Left cardiac atrium (tissue), 4 donors: ENCODE measurements around the gene PRKAR1A. TPM values are rescaled to one million over a fixed set of nuclear protein-coding genes. Genes with fewer than 3 reads are reported as not detected.
A peak's percentile ranks its signal among the peaks of the same experiment; 100 is the strongest.
"Not testable (repeated sequence)": the region's sequence is repeated elsewhere in the genome, so short reads cannot be mapped to it uniquely, and the experiment has no call there.

Source experiments
- ATAC-seq, 2 donors: fragments of 200-7000 bp; cut with Tn5 transposase; one replicate each; pipeline ENCODE4 v1.9.1; 2020; ENCODE audit warnings: mild to moderate bottlenecking in 2 of 2, moderate library complexity in 2 of 2
- DNase-seq: peaks from one replicate; pipeline ENCODE4 v3.0.0-alpha.2; 2020
- intact Hi-C, 2 donors: fragments of 100-400 bp; cut with DNase I; formaldehyde crosslinking; loops; one replicate each; pipeline versions ENCODE4 v1.14.1 to v1.15.1; 2022 to 2023
- total RNA-seq, 2 donors: library from RNA; stranded (reverse); fragmentation: NEBNext Ultra II Directional; extraction: Animal tissue kit (Norgen Biotek cat#: 25700); gene quantifications; one replicate each; pipeline ENCODE4 v1.2.1, GENCODE V29; 2021
- donor health status: DM: no; HTN: yes; CAD: no.
- donor health status: DM: no; HTN: yes; CAD: no; lungs with severe emphysema.
- donor health status: DM: yes; HTN: yes; CAD: no.
- donor health status: Dilated cardiomyopathy.

PRKAR1A gene
- total RNA-seq, 2 donors from 2014 or later = 483 to 653 TPM

GRCh38 chr17:68567581-68567980 is 55.4 kb downstream of the PRKAR1A start:
- no peak for ATAC-seq
- intact Hi-C loops = no loop called here
- DNase-seq = no peak

- intact Hi-C loops = no loop called here
- no peak for ATAC-seq
- no peak for DNase-seq
Measured at GRCh38 chr17:68568581-68568980, 56.4 kb downstream of the PRKAR1A start.

GRCh38 chr17:68569346-68569745 is 57.1 kb downstream of the PRKAR1A start:
- no peak for DNase-seq
- no peak for ATAC-seq
- intact Hi-C loops = no loop called here

GRCh38 chr17:68570526-68570925 is 58.3 kb downstream of the PRKAR1A start:
- intact Hi-C loops = no loop called here
- DNase-seq = no peak
- ATAC-seq = no peak

- intact Hi-C loops = no loop called here
- ATAC-seq (no peak), DNase-seq (no peak)
Measured at GRCh38 chr17:68572138-68572842, 60.1 kb downstream of the PRKAR1A start.

DNA sequence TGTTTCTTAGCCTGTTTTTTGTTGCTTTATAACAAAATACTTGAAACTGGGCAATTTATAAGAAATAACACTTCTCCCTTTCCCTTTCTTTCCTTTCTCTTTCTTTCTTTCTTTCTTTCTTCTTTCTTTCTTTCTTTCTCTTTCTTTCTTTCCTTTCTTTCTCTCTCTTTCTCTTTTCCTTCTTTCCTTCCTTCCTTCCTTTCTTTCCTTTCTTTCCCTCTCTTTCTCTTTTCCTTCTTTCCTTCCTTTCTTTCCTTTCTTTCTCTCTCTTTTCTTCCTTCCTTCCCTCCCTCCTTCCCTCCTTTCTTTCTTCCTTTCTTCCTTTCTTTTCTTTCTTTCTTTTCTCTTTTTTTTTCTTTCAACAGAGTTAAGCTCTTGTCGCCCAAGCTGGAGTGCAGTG is 61.1 kb downstream of the PRKAR1A start:
- DNase-seq = no peak
- intact Hi-C loops = no loop called here
- no peak for ATAC-seq

- DNase-seq (no peak), ATAC-seq (no peak)
- intact Hi-C loops = no loop called here
Measured at GRCh38 chr17:68576137-68576536, 63.9 kb downstream of the PRKAR1A start.

- DNase-seq (no peak), ATAC-seq (peak; percentile 46 to 80)
- intact Hi-C loops = no loop called here
Measured at GRCh38 chr17:68576811-68577496, 64.7 kb downstream of the PRKAR1A start.

GRCh38 chr17:68577497-68577821 is 65.2 kb downstream of the PRKAR1A start:
- intact Hi-C loops = no loop called here
- ATAC-seq = no peak
- no peak for DNase-seq

GRCh38 chr17:68578236-68578635 is 66.0 kb downstream of the PRKAR1A start:
- DNase-seq (no peak), ATAC-seq (no peak)
- intact Hi-C loops = no loop called here

DNA sequence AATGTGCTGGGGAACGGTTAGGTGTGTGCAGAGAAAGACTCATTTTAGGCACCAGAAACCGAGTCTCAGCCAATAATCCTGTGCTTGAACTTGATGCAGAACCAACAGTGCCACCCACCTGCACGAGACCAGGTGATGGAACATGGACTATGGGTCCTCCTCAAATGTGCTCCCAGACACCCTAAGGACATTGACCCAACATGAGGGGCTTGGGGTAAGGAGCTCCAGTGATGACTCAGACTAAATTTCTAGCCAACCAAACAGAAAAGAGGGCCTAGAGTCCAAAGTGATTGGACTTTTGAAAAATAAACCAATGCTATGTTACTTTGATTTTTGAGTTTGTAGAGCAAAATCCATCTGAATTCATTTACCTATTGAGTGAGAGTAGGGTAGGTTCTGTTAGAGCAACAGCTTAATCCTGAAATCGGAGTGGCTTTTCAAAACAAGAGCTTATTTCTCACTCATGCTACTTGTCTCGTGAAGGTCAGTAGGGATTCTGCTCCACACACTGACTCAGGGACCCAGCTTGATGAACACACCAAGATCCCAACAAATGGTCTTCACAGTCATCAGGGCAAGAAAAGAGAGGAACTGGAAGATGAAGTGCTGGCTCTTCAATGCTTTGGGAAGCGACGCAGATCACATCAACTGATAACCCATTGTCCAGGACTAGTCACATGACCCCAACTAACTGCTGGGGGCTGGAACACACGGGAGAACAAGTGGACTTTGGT is 67.1 kb downstream of the PRKAR1A start:
- ATAC-seq (no peak), DNase-seq (no peak)
- intact Hi-C loops = no loop called here

- DNase-seq = peak; percentile 37
- ATAC-seq = peak; percentile 72 to 85
- intact Hi-C loops = no loop called here
Measured at GRCh38 chr17:68580236-68580770, 68.1 kb downstream of the PRKAR1A start.

GRCh38 chr17:68581863-68582645 is 69.8 kb downstream of the PRKAR1A start:
- ATAC-seq = no peak

DNA sequence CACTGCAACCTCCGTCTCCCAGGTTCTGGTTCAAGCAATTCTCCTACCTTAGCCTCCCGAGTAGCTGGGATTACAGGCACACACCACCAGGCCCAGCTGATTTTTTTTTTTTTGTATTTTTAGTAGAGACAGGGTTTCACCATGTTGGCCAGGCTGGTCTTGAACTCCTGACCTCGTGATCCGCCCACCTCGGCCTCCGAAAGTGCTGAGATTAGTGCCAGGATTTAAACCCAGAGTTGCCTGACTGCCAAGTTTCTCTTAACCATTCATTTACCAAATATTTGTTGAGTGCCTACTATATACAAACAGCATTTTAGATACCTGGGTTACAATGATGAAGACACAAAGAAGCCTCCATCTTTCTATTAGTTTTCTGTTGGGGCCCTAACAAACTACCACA is 70.6 kb downstream of the PRKAR1A start:
- ATAC-seq, DNase-seq, intact Hi-C loops: not testable (repeated sequence)

More at GRCh38 chr17:68581863-68582645, 69.8 kb downstream of the PRKAR1A start:
- DNase-seq = no peak
- intact Hi-C loops = no loop called here

DNA sequence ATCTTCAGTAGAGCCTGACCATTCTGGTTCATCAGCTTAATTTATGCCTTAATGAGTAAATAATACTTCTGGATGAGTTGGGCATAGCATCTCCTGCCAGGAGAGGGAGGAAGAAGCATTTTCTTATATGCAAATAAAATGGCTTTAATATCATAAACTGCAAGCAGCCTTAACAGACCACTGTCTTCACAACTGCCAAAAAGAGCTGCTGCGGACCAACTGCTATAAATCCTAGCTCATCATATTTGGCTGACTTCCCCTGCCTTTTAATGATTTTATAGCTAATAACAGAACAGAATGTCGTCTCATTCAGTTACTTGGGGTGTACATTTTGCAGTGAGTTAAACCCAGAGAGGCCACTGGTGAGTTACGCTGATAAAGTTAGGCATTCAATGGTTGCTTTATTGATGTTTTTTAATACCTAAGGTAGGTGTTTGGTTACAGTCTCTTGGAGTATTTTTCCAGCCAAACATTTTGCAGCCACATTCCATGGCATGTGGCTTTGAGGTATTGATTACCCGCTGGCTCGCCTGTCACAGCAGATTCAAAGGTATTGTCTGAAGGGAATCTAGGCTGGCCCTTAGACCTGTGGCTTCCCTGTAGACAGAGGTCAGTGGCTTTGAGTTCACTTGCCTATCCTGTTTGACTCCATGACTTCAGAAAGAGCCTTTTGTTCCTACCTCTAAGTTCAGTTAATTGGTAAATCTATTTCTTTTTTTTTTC is 72.5 kb downstream of the PRKAR1A start:
- intact Hi-C loops = no loop called here
- no peak for ATAC-seq
- no peak for DNase-seq

DNA sequence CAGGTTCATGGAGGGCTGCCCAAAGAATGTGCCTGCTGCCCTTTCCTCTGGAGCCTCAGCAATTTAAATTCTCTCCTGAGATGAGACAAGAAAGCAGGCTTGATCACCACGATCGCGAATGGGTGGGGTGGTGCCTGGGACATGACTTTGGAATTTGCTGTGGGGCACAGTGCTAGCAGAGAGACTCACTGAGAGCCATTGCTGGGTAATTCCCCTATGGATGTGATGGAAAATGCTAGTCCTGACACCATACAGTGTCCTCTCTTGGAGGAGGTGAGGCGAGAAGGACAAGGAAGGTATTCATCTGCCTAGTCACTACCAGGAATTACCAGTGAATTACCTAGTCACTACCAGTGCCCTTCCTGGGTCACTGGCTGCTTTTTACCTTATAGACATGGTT is 73.4 kb downstream of the PRKAR1A start:
- ATAC-seq (no peak), DNase-seq (no peak)
- intact Hi-C loops = no loop called here

- ATAC-seq (no peak), DNase-seq (no peak)
- intact Hi-C loops = no loop called here
Measured at GRCh38 chr17:68587026-68587425, 74.8 kb downstream of the PRKAR1A start.

DNA sequence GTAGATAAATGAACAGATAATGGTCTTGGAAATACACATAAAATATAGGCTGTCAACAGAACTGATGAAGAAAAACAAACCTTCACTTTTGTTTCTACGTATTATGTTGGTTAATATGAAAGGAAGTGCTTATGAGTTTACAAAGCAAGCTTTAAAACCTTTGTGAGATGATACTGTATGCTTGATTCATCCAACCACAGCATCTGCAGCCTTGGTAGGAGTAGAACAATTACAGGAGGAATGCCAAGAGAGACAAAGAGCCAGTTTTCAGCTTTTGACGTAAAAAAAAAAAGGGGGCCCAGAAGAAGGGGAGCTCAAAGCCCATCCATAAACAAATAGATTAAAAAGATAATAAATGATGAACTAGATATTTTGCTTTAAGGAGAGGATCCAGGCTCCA is 75.6 kb downstream of the PRKAR1A start:
- ATAC-seq (no peak), DNase-seq (no peak)
- intact Hi-C loops = no loop called here

DNA sequence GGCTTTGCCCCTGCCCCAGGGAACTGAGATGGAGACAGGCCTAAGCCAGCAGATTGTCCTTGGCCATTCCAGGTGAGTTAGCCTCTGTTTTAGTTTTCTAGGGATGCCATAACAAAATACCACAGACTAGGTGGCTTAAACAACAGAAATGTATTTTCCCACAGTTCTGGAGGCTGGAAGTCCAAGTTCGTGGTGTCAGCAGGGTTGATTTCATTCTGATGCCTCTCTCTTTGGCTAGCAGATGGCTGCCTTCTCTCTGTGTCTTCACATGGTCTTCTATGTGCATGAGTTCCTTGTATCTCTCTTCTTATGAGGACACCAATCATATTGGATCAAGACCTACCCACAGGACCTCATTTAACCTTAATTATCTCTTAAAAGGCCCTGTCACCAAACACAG is 76.1 kb downstream of the PRKAR1A start:
- intact Hi-C loops = no loop called here
- ATAC-seq (no peak), DNase-seq (no peak)
